Nephron (organoid): ENCODE measurements around the gene CHSY3.

Source experiments
- H3K27ac Mint-ChIP-seq, 3 experiments: 2 replicates each; pipeline ENCODE4 v1.8.0; 2020; ENCODE audit warnings: mixed read lengths in 3 of 3, mild to moderate bottlenecking in 2 of 3, moderate library complexity in 1 of 3
- H3K27me3 Mint-ChIP-seq: 2 replicates; pipeline ENCODE4 v1.8.0; 2021; ENCODE audit warnings: low read depth, mild to moderate bottlenecking, moderate library complexity, mixed read lengths
- H3K36me3 Mint-ChIP-seq: 2 replicates; pipeline ENCODE4 v1.8.0; 2020; ENCODE audit warnings: low read depth, mixed read lengths
- H3K4me1 Mint-ChIP-seq: 2 replicates; pipeline ENCODE4 v1.8.0; 2020; ENCODE audit warnings: mixed read lengths
- H3K4me3 Mint-ChIP-seq, 3 experiments: 2 replicates each; pipeline ENCODE4 v1.8.0; 2020; ENCODE audit warnings: mild to moderate bottlenecking in 3 of 3, mixed read lengths in 3 of 3, moderate library complexity in 2 of 3
- H3K9me3 Mint-ChIP-seq: 2 replicates; pipeline ENCODE4 v1.8.0; 2020; ENCODE audit warnings: mixed read lengths
- TF ChIP-seq, protein P1 (sequence below), 3 experiments: fragments of 200-600 bp; sonication (generic); IDR thresholded peaks; one replicate each; pipeline ENCODE4 v1.5.0; 2021; ENCODE audit warnings: antibody characterized with exemption in 3 of 3; ENCODE audit not compliant: unreplicated experiment in 3 of 3

Gene CHSY3

DNA sequence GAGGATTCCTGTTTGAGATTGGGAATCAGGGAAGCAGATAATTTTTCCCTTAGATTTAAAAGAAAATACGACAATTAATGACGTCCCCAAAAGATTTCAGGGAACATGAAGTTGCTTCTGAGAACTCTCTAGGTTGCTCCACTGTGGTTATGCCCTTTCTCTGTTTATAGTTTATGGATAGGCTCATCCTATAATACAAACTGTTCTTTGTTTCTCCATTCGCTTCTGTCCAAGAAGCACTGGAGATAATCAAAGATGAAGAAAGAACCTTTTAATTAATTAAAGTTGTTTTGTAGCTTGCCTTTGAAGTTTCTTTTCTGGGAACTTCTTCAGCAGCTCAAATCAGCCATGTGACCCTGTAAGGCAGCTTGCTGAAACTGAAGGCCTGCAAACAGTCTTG, 87.5 kb downstream of the CHSY3 start:
- Mint-ChIP-seq H3K4me1 (no peaks in the 10 kb centered on the region), H3K9me3 (peaks cover 6% of the 10 kb centered on the region), H3K27ac (no peak overlapping the region), H3K36me3 (no peaks in the 10 kb centered on the region), H3K27me3 (no peaks in the 10 kb centered on the region), H3K4me3 (no peak overlapping the region)
- TF ChIP-seq, protein P1, sequence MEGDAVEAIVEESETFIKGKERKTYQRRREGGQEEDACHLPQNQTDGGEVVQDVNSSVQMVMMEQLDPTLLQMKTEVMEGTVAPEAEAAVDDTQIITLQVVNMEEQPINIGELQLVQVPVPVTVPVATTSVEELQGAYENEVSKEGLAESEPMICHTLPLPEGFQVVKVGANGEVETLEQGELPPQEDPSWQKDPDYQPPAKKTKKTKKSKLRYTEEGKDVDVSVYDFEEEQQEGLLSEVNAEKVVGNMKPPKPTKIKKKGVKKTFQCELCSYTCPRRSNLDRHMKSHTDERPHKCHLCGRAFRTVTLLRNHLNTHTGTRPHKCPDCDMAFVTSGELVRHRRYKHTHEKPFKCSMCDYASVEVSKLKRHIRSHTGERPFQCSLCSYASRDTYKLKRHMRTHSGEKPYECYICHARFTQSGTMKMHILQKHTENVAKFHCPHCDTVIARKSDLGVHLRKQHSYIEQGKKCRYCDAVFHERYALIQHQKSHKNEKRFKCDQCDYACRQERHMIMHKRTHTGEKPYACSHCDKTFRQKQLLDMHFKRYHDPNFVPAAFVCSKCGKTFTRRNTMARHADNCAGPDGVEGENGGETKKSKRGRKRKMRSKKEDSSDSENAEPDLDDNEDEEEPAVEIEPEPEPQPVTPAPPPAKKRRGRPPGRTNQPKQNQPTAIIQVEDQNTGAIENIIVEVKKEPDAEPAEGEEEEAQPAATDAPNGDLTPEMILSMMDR (IDR thresholded peaks at IDR 0.05; ENCODE audit: unreplicated experiment in 3 of 3): no peak

DNA sequence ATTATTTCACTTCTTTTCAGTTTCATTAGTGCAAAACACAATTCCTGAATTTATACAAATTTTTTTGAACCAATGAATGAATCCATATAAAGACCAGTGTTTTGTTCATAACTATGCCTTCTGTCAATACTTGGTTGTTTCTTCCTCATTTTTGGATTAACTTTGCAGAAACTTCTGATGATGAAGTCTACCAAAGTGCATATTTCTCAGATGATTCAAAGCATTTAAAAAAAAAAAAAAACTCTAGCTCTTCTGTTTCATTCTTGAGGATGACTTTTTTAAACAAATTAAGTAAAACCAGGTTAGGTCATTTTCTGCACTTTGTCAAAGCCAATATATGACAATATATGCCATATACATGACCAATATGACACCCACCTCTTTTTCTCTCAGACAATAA, 92.6 kb downstream of the CHSY3 start:
- H3K4me1 Mint-ChIP-seq: no peaks in the 10 kb centered on the region
- no peak overlapping the region for H3K4me3 Mint-ChIP-seq
- TF ChIP-seq, protein P1 (IDR thresholded peaks at IDR 0.05; ENCODE audit: unreplicated experiment in 3 of 3): no peak
- peaks cover 6% of the 10 kb centered on the region for H3K9me3 Mint-ChIP-seq
- no peaks in the 10 kb centered on the region for H3K36me3 Mint-ChIP-seq
- H3K27me3 Mint-ChIP-seq: no peaks in the 10 kb centered on the region
- H3K27ac Mint-ChIP-seq: no peak overlapping the region

DNA sequence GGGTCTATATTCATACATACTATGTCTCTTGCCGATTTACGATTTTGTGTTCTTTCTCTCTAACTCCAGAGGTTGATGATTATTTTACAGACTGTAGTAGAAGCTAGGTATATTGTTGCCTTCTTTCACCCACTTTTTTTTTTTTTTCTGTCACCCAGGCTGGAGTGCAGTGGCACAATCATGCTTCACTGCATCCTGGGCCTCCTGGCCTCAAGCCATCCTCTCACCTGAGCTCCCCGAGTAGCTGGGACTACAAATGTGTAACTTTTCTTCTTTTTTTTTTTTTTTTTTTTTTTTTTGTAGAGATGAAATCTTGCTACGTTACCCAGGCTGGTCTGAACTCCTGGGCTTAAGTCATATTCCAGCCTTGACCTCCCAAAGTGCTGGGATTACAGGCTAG, 96.2 kb downstream of the CHSY3 start:
- Mint-ChIP-seq H3K4me1 (no peaks in the 10 kb centered on the region), H3K4me3 (no peak overlapping the region), H3K36me3 (no peaks in the 10 kb centered on the region), H3K9me3 (no peaks in the 10 kb centered on the region), H3K27ac (peak overlapping the region in 1 of 3 experiments; percentile 73), H3K27me3 (no peaks in the 10 kb centered on the region)
- TF ChIP-seq, protein P1 (IDR thresholded peaks at IDR 0.05; ENCODE audit: unreplicated experiment in 3 of 3): no peak

DNA sequence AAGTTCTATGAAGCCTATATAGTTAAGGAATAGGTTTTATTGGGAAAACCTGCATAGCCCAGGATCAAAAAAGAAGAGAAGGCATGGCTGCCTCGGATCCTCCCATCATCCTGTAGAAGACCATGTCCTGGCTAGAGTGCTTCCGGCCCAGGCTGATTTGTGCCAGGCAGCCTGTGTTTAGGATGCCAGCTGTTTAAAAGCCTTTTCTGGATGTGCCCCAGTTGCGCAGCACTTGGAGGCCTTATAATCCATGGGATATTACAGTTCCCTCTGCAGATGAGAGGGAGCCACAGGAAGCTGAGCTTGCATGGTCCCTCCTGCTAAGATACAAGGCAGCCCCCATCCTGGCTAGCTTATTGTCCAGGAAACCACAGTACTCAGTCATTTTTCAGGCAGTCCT, 97.9 kb downstream of the CHSY3 start:
- Mint-ChIP-seq H3K4me3 (no peak overlapping the region), H3K36me3 (no peaks in the 10 kb centered on the region), H3K9me3 (peaks cover 2% of the 10 kb centered on the region), H3K27me3 (no peaks in the 10 kb centered on the region), H3K4me1 (no peaks in the 10 kb centered on the region), H3K27ac (no peak overlapping the region)
- TF ChIP-seq, protein P1 (IDR thresholded peaks at IDR 0.05; ENCODE audit: unreplicated experiment in 3 of 3): no peak

DNA sequence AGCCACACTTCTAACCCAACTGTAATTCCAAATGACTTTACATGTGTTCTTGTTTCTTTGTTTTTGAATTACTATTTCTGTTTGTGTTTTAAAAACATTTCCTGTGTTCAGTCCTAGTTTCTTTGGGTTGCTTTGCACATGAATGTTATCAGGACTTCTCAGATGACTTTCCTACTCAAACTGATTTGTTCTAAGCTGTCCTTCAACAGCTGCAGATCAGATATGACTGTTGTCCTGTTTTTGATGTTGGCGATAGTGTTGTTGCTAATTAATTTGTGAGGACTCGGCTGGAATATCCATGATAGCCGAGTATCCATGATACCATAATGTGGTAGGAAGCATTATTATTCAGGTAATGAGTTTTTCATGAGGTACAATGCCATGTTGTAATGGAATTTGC, 98.6 kb downstream of the CHSY3 start:
- H3K4me3 Mint-ChIP-seq: no peak overlapping the region
- TF ChIP-seq, protein P1 (IDR thresholded peaks at IDR 0.05; ENCODE audit: unreplicated experiment in 3 of 3): no peak
- peaks cover 3% of the 10 kb centered on the region for H3K9me3 Mint-ChIP-seq
- H3K36me3 Mint-ChIP-seq: no peaks in the 10 kb centered on the region
- H3K4me1 Mint-ChIP-seq: no peaks in the 10 kb centered on the region
- no peaks in the 10 kb centered on the region for H3K27me3 Mint-ChIP-seq
- no peak overlapping the region for H3K27ac Mint-ChIP-seq

DNA sequence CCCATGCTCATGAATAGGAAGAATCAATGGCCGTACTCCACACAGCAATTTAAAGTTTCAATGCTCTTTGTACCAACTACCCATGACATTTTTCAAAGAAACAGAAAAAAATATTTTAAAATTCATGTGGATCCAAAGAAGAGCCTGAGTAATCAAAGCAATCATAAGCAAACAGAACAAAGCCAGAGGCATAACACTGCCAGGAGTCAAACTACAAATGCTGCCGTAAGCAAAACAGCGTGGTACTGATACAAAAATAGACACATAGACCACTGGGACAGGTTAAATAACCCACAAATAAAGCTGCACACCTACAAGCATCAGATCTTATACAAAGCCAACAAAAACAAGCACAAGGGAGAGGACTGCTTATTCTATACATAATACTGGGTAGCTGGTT, 107.7 kb downstream of the CHSY3 start:
- no peak overlapping the region for H3K4me3 Mint-ChIP-seq
- no peak overlapping the region for H3K27ac Mint-ChIP-seq
- TF ChIP-seq, protein P1 (IDR thresholded peaks at IDR 0.05; ENCODE audit: unreplicated experiment in 3 of 3): no peak
- no peaks in the 10 kb centered on the region for H3K36me3 Mint-ChIP-seq
- H3K27me3 Mint-ChIP-seq: peaks cover 5% of the 10 kb centered on the region
- peaks cover 46% of the 10 kb centered on the region for H3K9me3 Mint-ChIP-seq
- no peaks in the 10 kb centered on the region for H3K4me1 Mint-ChIP-seq
